Smooth muscle cell (in vitro differentiated cells): ENCODE data around the gene CD68. TPM values are rescaled to one million over a fixed set of nuclear protein-coding genes. Genes with fewer than 3 reads are reported as not detected.

ENCODE experiments used
- DNase-seq: peaks from one replicate; lab custom pipeline; 2025; ENCODE audit not compliant: unreplicated experiment; lab: John Stamatoyannopoulos, UW
- H2AFZ ChIP-seq: fragments of 200-600 bp; sonication (generic); 2 replicates; pipeline ENCODE4 v1.6.0; 2016; ENCODE audit warnings: antibody characterized with exemption, low read depth, mild to moderate bottlenecking
- H3F3A ChIP-seq: fragments of 200-600 bp; sonication (generic); 2 replicates; pipeline ENCODE4 v1.6.0; 2017; ENCODE audit warnings: antibody characterized with exemption, low read depth
- H3K27ac ChIP-seq: fragments of 200-600 bp; sonication (generic); 2 replicates; pipeline ENCODE4 v1.5.1; 2016; ENCODE audit warnings: low read depth, mild to moderate bottlenecking
- H3K27me3 ChIP-seq: fragments of 200-600 bp; sonication (generic); 2 replicates; pipeline ENCODE4 v1.6.1; 2016; ENCODE audit warnings: low read depth, mild to moderate bottlenecking
- H3K36me3 ChIP-seq: fragments of 200-600 bp; sonication (generic); 2 replicates; pipeline ENCODE4 v1.5.1; 2016; ENCODE audit warnings: low read depth
- H3K4me1 ChIP-seq: fragments of 200-600 bp; sonication (generic); 2 replicates; pipeline ENCODE4 v1.5.1; 2016; ENCODE audit warnings: low read depth
- H3K4me2 ChIP-seq: fragments of 200-600 bp; sonication (generic); 2 replicates; pipeline ENCODE4 v1.6.0; 2016; ENCODE audit warnings: mild to moderate bottlenecking
- H3K4me3 ChIP-seq: fragments of 200-600 bp; sonication (generic); 2 replicates; pipeline ENCODE4 v1.5.1; 2016; ENCODE audit warnings: mild to moderate bottlenecking
- H3K79me2 ChIP-seq: fragments of 200-600 bp; sonication (generic); 2 replicates; pipeline ENCODE4 v1.6.0; 2016; ENCODE audit warnings: low read depth, mild to moderate bottlenecking
- H3K9ac ChIP-seq: fragments of 200-600 bp; sonication (generic); 2 replicates; pipeline ENCODE4 v1.6.0; 2016; ENCODE audit warnings: low read depth
- H3K9me3 ChIP-seq: fragments of 200-600 bp; sonication (generic); replicated peaks from 2 replicates; pipeline ENCODE4 v1.5.1; 2016; ENCODE audit warnings: low read depth
- H4K20me1 ChIP-seq: fragments of 200-600 bp; sonication (generic); 2 replicates; pipeline ENCODE4 v1.6.0; 2016; ENCODE audit warnings: low read depth
- WGBS: methylation state at CpG from one replicate; pipeline ENCODE4 v1.1.7; 2016; ENCODE audit warnings: low lambda C conversion rate; 5-methylcytosine and 5-hydroxymethylcytosine counted together
- polyA plus RNA-seq: library from polyadenylated mRNA; unstranded; fragments of >200 nt; fragmentation: Nextera tagmentation; extraction: Ambion mirVana; gene quantifications from 2 replicates; pipeline ENCODE4 v1.2.1, GENCODE V29; 2016
- small RNA-seq: library from RNA; depleted of rRNA; stranded (forward); fragments of <200 nt; gene quantifications from one replicate; pipeline ENCODE3, GENCODE V24; 2014
- total RNA-seq: library from RNA; depleted of rRNA; stranded (reverse); fragments of >200 nt; gene quantifications from 2 replicates; pipeline ENCODE4 v1.2.3, GENCODE V29; 2014
- TF ChIP-seq, protein P1 (sequence below): fragments of 200-600 bp; sonication (generic); IDR thresholded peaks from 2 replicates; pipeline ENCODE4 v1.5.1; 2017; ENCODE audit warnings: borderline replicate concordance, mild to moderate bottlenecking, antibody characterized with exemption; ENCODE audit not compliant: insufficient read depth, poor library complexity, severe bottlenecking

Gene CD68
- total and polyA plus RNA-seq, 2 experiments from 2014 or later, result 22.7 to 27.5 TPM

DNA sequence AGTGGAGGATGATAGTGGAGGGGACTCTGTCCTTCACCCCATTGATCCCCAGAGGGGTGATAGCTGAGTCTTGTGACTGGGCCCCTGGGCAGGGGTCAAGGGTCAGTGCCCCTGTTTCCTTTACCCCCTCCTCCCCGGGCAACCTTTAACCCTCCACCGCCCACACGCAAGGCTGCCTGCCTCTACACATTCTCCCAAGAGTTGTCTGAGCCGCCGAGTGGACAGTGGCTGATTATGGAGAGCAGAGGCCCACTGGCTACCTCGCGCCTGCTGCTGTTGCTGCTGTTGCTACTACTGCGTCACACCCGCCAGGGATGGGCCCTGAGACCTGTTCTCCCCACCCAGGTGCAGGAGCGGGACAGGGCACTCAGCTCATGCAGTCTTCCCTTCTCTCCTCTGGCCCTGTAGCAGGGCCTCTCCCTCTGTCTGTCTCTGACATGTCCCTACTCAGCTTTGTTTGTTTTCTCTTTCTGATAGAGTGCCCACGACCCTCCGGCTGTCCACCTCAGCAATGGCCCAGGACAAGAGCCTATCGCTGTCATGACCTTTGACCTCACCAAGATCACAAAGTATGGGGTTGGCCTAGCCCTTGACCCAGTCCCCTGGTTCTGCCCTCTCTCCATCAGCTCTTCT is 50.6 kb downstream of the CD68 start, which contains the start of gene SHBG:
SHBG (plus strand) TSS at position 197 of the 633 bp plus-strand sequence; CDS start at position 235, 38 bp downstream.
- Histone ChIP-seq H3F3A (no peaks in the 10 kb centered on the region), H4K20me1 (no peaks in the 10 kb centered on the region), H3K4me1 (no peaks in the 10 kb centered on the region), H3K4me2 (no peak within 1 kb of the TSS), H2AFZ (no peak within 1 kb of the TSS), H3K9me3 (no peaks in the 10 kb centered on the region), H3K36me3 (no peaks in the 10 kb centered on the region), H3K9ac (no peak within 1 kb of the TSS), H3K27me3 (no peaks in the 10 kb centered on the region), H3K27ac (no peak within 1 kb of the TSS), H3K79me2 (peaks cover 8% of the 10 kb centered on the region), H3K4me3 (no peak within 1 kb of the TSS)
- TF ChIP-seq, protein P1, sequence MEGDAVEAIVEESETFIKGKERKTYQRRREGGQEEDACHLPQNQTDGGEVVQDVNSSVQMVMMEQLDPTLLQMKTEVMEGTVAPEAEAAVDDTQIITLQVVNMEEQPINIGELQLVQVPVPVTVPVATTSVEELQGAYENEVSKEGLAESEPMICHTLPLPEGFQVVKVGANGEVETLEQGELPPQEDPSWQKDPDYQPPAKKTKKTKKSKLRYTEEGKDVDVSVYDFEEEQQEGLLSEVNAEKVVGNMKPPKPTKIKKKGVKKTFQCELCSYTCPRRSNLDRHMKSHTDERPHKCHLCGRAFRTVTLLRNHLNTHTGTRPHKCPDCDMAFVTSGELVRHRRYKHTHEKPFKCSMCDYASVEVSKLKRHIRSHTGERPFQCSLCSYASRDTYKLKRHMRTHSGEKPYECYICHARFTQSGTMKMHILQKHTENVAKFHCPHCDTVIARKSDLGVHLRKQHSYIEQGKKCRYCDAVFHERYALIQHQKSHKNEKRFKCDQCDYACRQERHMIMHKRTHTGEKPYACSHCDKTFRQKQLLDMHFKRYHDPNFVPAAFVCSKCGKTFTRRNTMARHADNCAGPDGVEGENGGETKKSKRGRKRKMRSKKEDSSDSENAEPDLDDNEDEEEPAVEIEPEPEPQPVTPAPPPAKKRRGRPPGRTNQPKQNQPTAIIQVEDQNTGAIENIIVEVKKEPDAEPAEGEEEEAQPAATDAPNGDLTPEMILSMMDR, result no peak
- no peak for DNase-seq
- 85% methylated on average over 13 of the region's 13 CpGs for WGBS

Small RNA genes within 50 kb of the gene (small RNA-seq; reads per million reads assigned to genes)
- gene CD68, result not detected
- gene RF00019, result not detected
- not detected for gene SNORA48
- not detected for gene SNORD10

Other genes starting within 250 kb of the CD68 start
- 15.2 TPM in 1 of 2 replicates, not detected in the other for gene ACAP1, start 243.1 kb upstream of the CD68 start, total RNA-seq
- gene ACAP1, start 243.1 kb upstream of the CD68 start, polyA plus RNA-seq, result 31.6 and 48.1 TPM in 2 replicates
- 34.7 and 37.2 TPM in 2 replicates for gene KCTD11, start 227.5 kb upstream of the CD68 start, total RNA-seq
- gene KCTD11, start 227.5 kb upstream of the CD68 start, polyA plus RNA-seq, result 33.8 and 52.3 TPM in 2 replicates
- 0.49 TPM in 1 of 2 replicates, not detected in the other for gene TMEM95, start 224.5 kb upstream of the CD68 start, total RNA-seq
- 0.34 TPM in 1 of 2 replicates, not detected in the other for gene TMEM95, start 224.5 kb upstream of the CD68 start, polyA plus RNA-seq
- gene TNK1, start 198.5 kb upstream of the CD68 start, total RNA-seq, result 4.5 and 6.3 TPM in 2 replicates
- gene TNK1, start 198.5 kb upstream of the CD68 start, polyA plus RNA-seq, result 3.6 and 13.5 TPM in 2 replicates
- 29.3 and 34.7 TPM in 2 replicates for gene PLSCR3, start 185.1 kb upstream of the CD68 start, total RNA-seq
- 110 and 122 TPM in 2 replicates for gene PLSCR3, start 185.1 kb upstream of the CD68 start, polyA plus RNA-seq
- gene TMEM256, start 175.5 kb upstream of the CD68 start, total RNA-seq, result 75.6 and 133 TPM in 2 replicates
- 87.9 and 90.6 TPM in 2 replicates for gene TMEM256, start 175.5 kb upstream of the CD68 start, polyA plus RNA-seq
- gene NLGN2, start 171.8 kb upstream of the CD68 start, total RNA-seq, result 15.1 and 20.9 TPM in 2 replicates
- gene NLGN2, start 171.8 kb upstream of the CD68 start, polyA plus RNA-seq, result 10.8 and 11.9 TPM in 2 replicates
- gene SPEM1, start 159.3 kb upstream of the CD68 start, total RNA-seq, result not detected in 2 replicates
- not detected in 2 replicates for gene SPEM1, start 159.3 kb upstream of the CD68 start, polyA plus RNA-seq
- gene SPEM2, start 154.0 kb upstream of the CD68 start, total RNA-seq, result 0.22 TPM in 1 of 2 replicates, not detected in the other
- gene SPEM2, start 154.0 kb upstream of the CD68 start, polyA plus RNA-seq, result 0.56 and 1.0 TPM in 2 replicates
- gene SPEM3, start 150.8 kb upstream of the CD68 start, total RNA-seq, result not detected in 2 replicates
- 0.14 TPM in 1 of 2 replicates, not detected in the other for gene SPEM3, start 150.8 kb upstream of the CD68 start, polyA plus RNA-seq
- 7.3 and 10.0 TPM in 2 replicates for gene TMEM102, start 144.2 kb upstream of the CD68 start, total RNA-seq
- 10.5 and 11.9 TPM in 2 replicates for gene TMEM102, start 144.2 kb upstream of the CD68 start, polyA plus RNA-seq
- gene FGF11, start 140.1 kb upstream of the CD68 start, total RNA-seq, result 21.3 and 28.5 TPM in 2 replicates
- gene FGF11, start 140.1 kb upstream of the CD68 start, polyA plus RNA-seq, result 13.9 and 30.9 TPM in 2 replicates
- 8.9 and 12.2 TPM in 2 replicates for gene CHRNB1, start 134.6 kb upstream of the CD68 start, total RNA-seq
- 19.0 and 22.5 TPM in 2 replicates for gene CHRNB1, start 134.6 kb upstream of the CD68 start, polyA plus RNA-seq
- 24.2 and 25.6 TPM in 2 replicates for gene ZBTB4, start 100.0 kb upstream of the CD68 start, total RNA-seq
- 22.8 and 26.9 TPM in 2 replicates for gene ZBTB4, start 100.0 kb upstream of the CD68 start, polyA plus RNA-seq
- not detected in 2 replicates for gene SLC35G6, start 98.2 kb upstream of the CD68 start, total RNA-seq
- gene SLC35G6, start 98.2 kb upstream of the CD68 start, polyA plus RNA-seq, result 0.51 TPM in 1 of 2 replicates, not detected in the other
- 72.0 and 76.0 TPM in 2 replicates for gene POLR2A, start 95.3 kb upstream of the CD68 start, total RNA-seq
- gene POLR2A, start 95.3 kb upstream of the CD68 start, polyA plus RNA-seq, result 80.2 and 123 TPM in 2 replicates
- 5.9 and 6.2 TPM in 2 replicates for gene TNFSF12, start 30.6 kb upstream of the CD68 start, total RNA-seq
- 13.6 and 16.1 TPM in 2 replicates for gene TNFSF12, start 30.6 kb upstream of the CD68 start, polyA plus RNA-seq
- 0.18 and 4.1 TPM in 2 replicates for gene TNFSF13, start 20.9 kb upstream of the CD68 start, total RNA-seq
- gene TNFSF13, start 20.9 kb upstream of the CD68 start, polyA plus RNA-seq, result 0.38 and 1.6 TPM in 2 replicates
- 72.1 and 90.3 TPM in 2 replicates for gene SENP3, start 17.7 kb upstream of the CD68 start, total RNA-seq
- 33.7 and 35.7 TPM in 2 replicates for gene SENP3, start 17.7 kb upstream of the CD68 start, polyA plus RNA-seq
- 155 and 228 TPM in 2 replicates for gene MPDU1, start 4.2 kb downstream of the CD68 start, total RNA-seq
- gene MPDU1, start 4.2 kb downstream of the CD68 start, polyA plus RNA-seq, result 70.7 and 75.1 TPM in 2 replicates
- gene SOX15, start 10.5 kb downstream of the CD68 start, total RNA-seq, result 13.4 and 16.1 TPM in 2 replicates
- 7.3 and 39.0 TPM in 2 replicates for gene SOX15, start 10.5 kb downstream of the CD68 start, polyA plus RNA-seq
- 22.8 and 31.1 TPM in 2 replicates for gene FXR2, start 35.3 kb downstream of the CD68 start, total RNA-seq
- gene FXR2, start 35.3 kb downstream of the CD68 start, polyA plus RNA-seq, result 50.0 and 50.6 TPM in 2 replicates
- 64.9 and 70.8 TPM in 2 replicates for gene SAT2, start 48.2 kb downstream of the CD68 start, total RNA-seq
- gene SAT2, start 48.2 kb downstream of the CD68 start, polyA plus RNA-seq, result 68.2 and 74.2 TPM in 2 replicates
- gene SHBG, start 50.5 kb downstream of the CD68 start, total RNA-seq, result not detected in 2 replicates
- 0.83 and 0.88 TPM in 2 replicates for gene SHBG, start 50.5 kb downstream of the CD68 start, polyA plus RNA-seq
- 0.27 and 0.85 TPM in 2 replicates for gene ATP1B2, start 71.3 kb downstream of the CD68 start, total RNA-seq
- gene ATP1B2, start 71.3 kb downstream of the CD68 start, polyA plus RNA-seq, result 4.1 and 4.4 TPM in 2 replicates
- 25.4 and 55.1 TPM in 2 replicates for gene TP53, start 107.9 kb downstream of the CD68 start, total RNA-seq
- 21.1 and 27.6 TPM in 2 replicates for gene TP53, start 107.9 kb downstream of the CD68 start, polyA plus RNA-seq
- gene WRAP53, start 108.8 kb downstream of the CD68 start, total RNA-seq, result 8.2 and 8.9 TPM in 2 replicates
- gene WRAP53, start 108.8 kb downstream of the CD68 start, polyA plus RNA-seq, result 17.1 and 18.9 TPM in 2 replicates
- 4.8 and 8.1 TPM in 2 replicates for gene EFNB3, start 125.6 kb downstream of the CD68 start, total RNA-seq
- 6.2 and 6.7 TPM in 2 replicates for gene EFNB3, start 125.6 kb downstream of the CD68 start, polyA plus RNA-seq
- gene DNAH2, start 138.1 kb downstream of the CD68 start, total RNA-seq, result 0.49 TPM in 1 of 2 replicates, not detected in the other
- gene DNAH2, start 138.1 kb downstream of the CD68 start, polyA plus RNA-seq, result not detected in 2 replicates